WTC11 (cell line): ENCODE data around the gene PHLDA2. TPM values are rescaled to one million over a fixed set of nuclear protein-coding genes. Genes with fewer than 3 reads are reported as not detected.

Source experiments
- ATAC-seq: fragments of 200-7000 bp; cut with Tn5 transposase; 2 replicates; pipeline ENCODE4 v1.10.0; 2021; ENCODE audit warnings: mild to moderate bottlenecking, moderate library complexity
- CTCF ChIA-PET: fragments of 300-600 bp; sonication (Branson Sonifier 250); formaldehyde crosslinking; loops from one replicate; lab custom pipeline; 2021; ENCODE audit warnings: antibody characterized with exemption; lab: Charles Lee
- POLR2A ChIA-PET: fragments of 350-600 bp; sonication (Branson Sonifier 250); formaldehyde crosslinking; loops from one replicate; lab custom pipeline; 2021; ENCODE audit warnings: antibody characterized with exemption; lab: Charles Lee
- DNase-seq: peaks from one replicate; pipeline ENCODE4 v3.0.0; 2021; ENCODE audit warnings: low spot score
- H3K27ac Mint-ChIP-seq: 2 replicates; pipeline ENCODE4 v1.8.0; 2021; ENCODE audit warnings: mixed read lengths
- H3K27me3 Mint-ChIP-seq: 2 replicates; pipeline ENCODE4 v1.8.0; 2021; ENCODE audit warnings: low read depth, mild to moderate bottlenecking, moderate library complexity, mixed read lengths
- H3K36me3 Mint-ChIP-seq: 2 replicates; pipeline ENCODE4 v1.8.0; 2021; ENCODE audit warnings: mixed read lengths
- H3K4me1 Mint-ChIP-seq: 2 replicates; pipeline ENCODE4 v1.8.0; 2022; ENCODE audit warnings: mixed read lengths
- H3K4me3 Mint-ChIP-seq: 2 replicates; pipeline ENCODE4 v1.8.0; 2021; ENCODE audit warnings: mild to moderate bottlenecking, moderate library complexity, mixed read lengths
- H3K9me3 Mint-ChIP-seq: 2 replicates; pipeline ENCODE4 v1.8.0; 2021; ENCODE audit warnings: mixed read lengths
- E2F5 ChIP-seq: sonication (generic); formaldehyde crosslinking; IDR thresholded peaks from 2 replicates; pipeline ENCODE4 v1.8.1; 2022; ENCODE audit warnings: mild to moderate bottlenecking, moderate library complexity, missing genetic modification reagents
- ETV6 ChIP-seq: sonication (generic); formaldehyde crosslinking; IDR thresholded peaks from 2 replicates; pipeline ENCODE4 v1.8.1; 2022; ENCODE audit warnings: mild to moderate bottlenecking, missing genetic modification reagents
- FOXJ3 ChIP-seq: sonication (generic); formaldehyde crosslinking; IDR thresholded peaks from 2 replicates; pipeline ENCODE4 v1.9.0; 2021; ENCODE audit warnings: missing genetic modification reagents, mild to moderate bottlenecking, borderline replicate concordance
- FOXP1 ChIP-seq: sonication (generic); formaldehyde crosslinking; IDR thresholded peaks from 2 replicates; pipeline ENCODE4 v1.8.0; 2022; ENCODE audit warnings: missing genetic modification reagents, mild to moderate bottlenecking, moderate library complexity, borderline replicate concordance
- JAZF1 ChIP-seq: fragments of 250-450 bp; sonication (Bioruptor Pico); IDR thresholded peaks from 2 replicates; pipeline ENCODE4 v1.9.0; 2021; ENCODE audit warnings: moderate library complexity, mild to moderate bottlenecking, inconsistent platforms
- JUN ChIP-seq: sonication (generic); formaldehyde crosslinking; IDR thresholded peaks from 2 replicates; pipeline ENCODE4 v1.8.0; 2023; ENCODE audit warnings: mild to moderate bottlenecking, missing genetic modification reagents
- KAT7 ChIP-seq: sonication (generic); formaldehyde crosslinking; IDR thresholded peaks from 2 replicates; pipeline ENCODE4 v1.8.1; 2023; ENCODE audit warnings: missing genetic modification reagents, mild to moderate bottlenecking, borderline replicate concordance
- SMAD3 ChIP-seq: sonication (generic); formaldehyde crosslinking; IDR thresholded peaks from 2 replicates; pipeline ENCODE4 v1.8.0; 2022; ENCODE audit warnings: missing genetic modification reagents, mild to moderate bottlenecking, borderline replicate concordance
- SOX15 ChIP-seq: fragments of 250-450 bp; sonication (Bioruptor Pico); IDR thresholded peaks from 2 replicates; pipeline ENCODE4 v1.9.0; 2021; ENCODE audit warnings: mild to moderate bottlenecking
- USF1 ChIP-seq: sonication (generic); formaldehyde crosslinking; IDR thresholded peaks from 2 replicates; pipeline ENCODE4 v1.8.0; 2022; ENCODE audit warnings: mild to moderate bottlenecking, missing genetic modification reagents
- ZNF121 ChIP-seq: sonication (generic); formaldehyde crosslinking; IDR thresholded peaks from 2 replicates; pipeline ENCODE4 v1.8.0; 2023; ENCODE audit warnings: missing genetic modification reagents
- ZNF232 ChIP-seq: sonication (generic); formaldehyde crosslinking; IDR thresholded peaks from 2 replicates; pipeline ENCODE4 v1.8.0; 2022; ENCODE audit warnings: mild to moderate bottlenecking, missing genetic modification reagents
- ZNF263 ChIP-seq: sonication (generic); formaldehyde crosslinking; IDR thresholded peaks from 2 replicates; pipeline ENCODE4 v1.8.1; 2022; ENCODE audit warnings: low read depth, mild to moderate bottlenecking, moderate library complexity, missing genetic modification reagents
- ZNF281 ChIP-seq: sonication (generic); formaldehyde crosslinking; IDR thresholded peaks from 2 replicates; pipeline ENCODE4 v1.8.0; 2023; ENCODE audit warnings: mild to moderate bottlenecking, missing genetic modification reagents
- ZNF396 ChIP-seq: fragments of 250-450 bp; sonication (Bioruptor Pico); IDR thresholded peaks from 2 replicates; pipeline ENCODE4 v1.8.0; 2021; ENCODE audit warnings: mild to moderate bottlenecking, moderate library complexity, borderline replicate concordance
- ZNF416 ChIP-seq: fragments of 250-450 bp; sonication (Bioruptor Pico); IDR thresholded peaks from 2 replicates; pipeline ENCODE4 v1.9.0; 2021; ENCODE audit warnings: mild to moderate bottlenecking, inconsistent platforms
- total RNA-seq: library from RNA; stranded (reverse); gene quantifications from 3 replicates; pipeline ENCODE4 v1.2.3, GENCODE V29; 2021
- TF ChIP-seq, protein P1 (sequence below): fragments of 250-450 bp; sonication (Bioruptor Pico); IDR thresholded peaks from 2 replicates; pipeline ENCODE4 v1.9.0; 2021; ENCODE audit warnings: mild to moderate bottlenecking
- TF ChIP-seq, protein P2 (sequence below): fragments of 250-450 bp; sonication (Bioruptor Pico); IDR thresholded peaks from 2 replicates; pipeline ENCODE4 v1.9.0; 2021; ENCODE audit warnings: mild to moderate bottlenecking, borderline replicate concordance

Gene PHLDA2
- total RNA-seq, 1 experiment from 2014 or later, result 9.6 TPM

- no peaks in the 10 kb centered on the region for H3K36me3 Mint-ChIP-seq
- ATAC-seq, result no peak
- DNase-seq, result no peak
- ChIA-PET POLR2A (no interaction called here), CTCF (interaction anchor here (0.7 to 4.3 kb wide), 5 partner anchors 9 to 972 kb away, joined by 3 to 16 read pairs (median 5); partner anchors contain the start of gene PHLDA2)
- peaks cover under 1% of the 10 kb centered on the region; the same call in 1 of the 2 replicates for H3K27me3 Mint-ChIP-seq
- H3K4me3 Mint-ChIP-seq, result no peak overlapping the region
- H3K4me1 Mint-ChIP-seq, result no peaks in the 10 kb centered on the region
- no peak overlapping the region for H3K27ac Mint-ChIP-seq
- H3K9me3 Mint-ChIP-seq, result no peaks in the 10 kb centered on the region
- TF ChIP-seq ZNF121 (no peak), ZNF263 (CRISPR knock-in tag) (no peak), ETV6 (CRISPR knock-in tag) (no peak), JUN (no peak), USF1 (CRISPR knock-in tag) (no peak), FOXP1 (CRISPR knock-in tag) (no peak), ZNF232 (CRISPR knock-in tag) (no peak), KAT7 (no peak), ZNF416 (CRISPR knock-in tag) (no peak), ZNF396 (CRISPR knock-in tag) (no peak)
- TF ChIP-seq, protein P1, sequence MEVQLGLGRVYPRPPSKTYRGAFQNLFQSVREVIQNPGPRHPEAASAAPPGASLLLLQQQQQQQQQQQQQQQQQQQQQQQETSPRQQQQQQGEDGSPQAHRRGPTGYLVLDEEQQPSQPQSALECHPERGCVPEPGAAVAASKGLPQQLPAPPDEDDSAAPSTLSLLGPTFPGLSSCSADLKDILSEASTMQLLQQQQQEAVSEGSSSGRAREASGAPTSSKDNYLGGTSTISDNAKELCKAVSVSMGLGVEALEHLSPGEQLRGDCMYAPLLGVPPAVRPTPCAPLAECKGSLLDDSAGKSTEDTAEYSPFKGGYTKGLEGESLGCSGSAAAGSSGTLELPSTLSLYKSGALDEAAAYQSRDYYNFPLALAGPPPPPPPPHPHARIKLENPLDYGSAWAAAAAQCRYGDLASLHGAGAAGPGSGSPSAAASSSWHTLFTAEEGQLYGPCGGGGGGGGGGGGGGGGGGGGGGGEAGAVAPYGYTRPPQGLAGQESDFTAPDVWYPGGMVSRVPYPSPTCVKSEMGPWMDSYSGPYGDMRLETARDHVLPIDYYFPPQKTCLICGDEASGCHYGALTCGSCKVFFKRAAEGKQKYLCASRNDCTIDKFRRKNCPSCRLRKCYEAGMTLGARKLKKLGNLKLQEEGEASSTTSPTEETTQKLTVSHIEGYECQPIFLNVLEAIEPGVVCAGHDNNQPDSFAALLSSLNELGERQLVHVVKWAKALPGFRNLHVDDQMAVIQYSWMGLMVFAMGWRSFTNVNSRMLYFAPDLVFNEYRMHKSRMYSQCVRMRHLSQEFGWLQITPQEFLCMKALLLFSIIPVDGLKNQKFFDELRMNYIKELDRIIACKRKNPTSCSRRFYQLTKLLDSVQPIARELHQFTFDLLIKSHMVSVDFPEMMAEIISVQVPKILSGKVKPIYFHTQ (CRISPR knock-in tag), result no peak
Observed at GRCh38 chr11:2921261-2921660, 8.0 kb downstream of the PHLDA2 start.

DNA sequence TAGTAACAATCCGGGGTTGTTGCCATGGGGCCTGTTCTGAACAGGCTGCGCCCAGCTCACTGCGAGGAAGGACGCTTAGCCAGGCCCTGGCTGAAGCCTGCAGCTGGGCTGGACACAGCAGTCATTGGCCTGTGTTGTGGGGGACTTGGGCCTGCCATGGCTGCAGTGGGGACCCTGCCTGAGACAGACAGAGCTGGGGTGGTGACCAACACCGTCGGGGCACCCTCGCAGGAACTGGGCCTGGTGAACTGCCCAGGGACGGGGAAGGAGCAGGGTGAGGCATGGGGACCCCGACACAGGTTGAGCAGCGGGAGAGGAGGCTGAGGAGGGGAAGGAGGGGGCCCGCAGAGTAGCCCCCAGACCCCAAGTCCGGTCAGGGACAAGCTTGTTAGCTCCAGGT, 8.9 kb downstream of the PHLDA2 start:
- CTCF ChIA-PET, result interaction anchor here (0.7 to 4.3 kb wide), 5 partner anchors 10 to 972 kb away, joined by 3 to 16 read pairs (median 5); partner anchors contain the start of gene PHLDA2
- no peaks in the 10 kb centered on the region for H3K4me1 Mint-ChIP-seq

More for the DNA sequence above, 8.9 kb downstream of the PHLDA2 start:
- Mint-ChIP-seq H3K4me3 (no peak overlapping the region), H3K36me3 (no peaks in the 10 kb centered on the region), H3K27ac (no peak overlapping the region), H3K9me3 (no peaks in the 10 kb centered on the region), H3K27me3 (no peaks in the 10 kb centered on the region)
- TF ChIP-seq, protein P2, sequence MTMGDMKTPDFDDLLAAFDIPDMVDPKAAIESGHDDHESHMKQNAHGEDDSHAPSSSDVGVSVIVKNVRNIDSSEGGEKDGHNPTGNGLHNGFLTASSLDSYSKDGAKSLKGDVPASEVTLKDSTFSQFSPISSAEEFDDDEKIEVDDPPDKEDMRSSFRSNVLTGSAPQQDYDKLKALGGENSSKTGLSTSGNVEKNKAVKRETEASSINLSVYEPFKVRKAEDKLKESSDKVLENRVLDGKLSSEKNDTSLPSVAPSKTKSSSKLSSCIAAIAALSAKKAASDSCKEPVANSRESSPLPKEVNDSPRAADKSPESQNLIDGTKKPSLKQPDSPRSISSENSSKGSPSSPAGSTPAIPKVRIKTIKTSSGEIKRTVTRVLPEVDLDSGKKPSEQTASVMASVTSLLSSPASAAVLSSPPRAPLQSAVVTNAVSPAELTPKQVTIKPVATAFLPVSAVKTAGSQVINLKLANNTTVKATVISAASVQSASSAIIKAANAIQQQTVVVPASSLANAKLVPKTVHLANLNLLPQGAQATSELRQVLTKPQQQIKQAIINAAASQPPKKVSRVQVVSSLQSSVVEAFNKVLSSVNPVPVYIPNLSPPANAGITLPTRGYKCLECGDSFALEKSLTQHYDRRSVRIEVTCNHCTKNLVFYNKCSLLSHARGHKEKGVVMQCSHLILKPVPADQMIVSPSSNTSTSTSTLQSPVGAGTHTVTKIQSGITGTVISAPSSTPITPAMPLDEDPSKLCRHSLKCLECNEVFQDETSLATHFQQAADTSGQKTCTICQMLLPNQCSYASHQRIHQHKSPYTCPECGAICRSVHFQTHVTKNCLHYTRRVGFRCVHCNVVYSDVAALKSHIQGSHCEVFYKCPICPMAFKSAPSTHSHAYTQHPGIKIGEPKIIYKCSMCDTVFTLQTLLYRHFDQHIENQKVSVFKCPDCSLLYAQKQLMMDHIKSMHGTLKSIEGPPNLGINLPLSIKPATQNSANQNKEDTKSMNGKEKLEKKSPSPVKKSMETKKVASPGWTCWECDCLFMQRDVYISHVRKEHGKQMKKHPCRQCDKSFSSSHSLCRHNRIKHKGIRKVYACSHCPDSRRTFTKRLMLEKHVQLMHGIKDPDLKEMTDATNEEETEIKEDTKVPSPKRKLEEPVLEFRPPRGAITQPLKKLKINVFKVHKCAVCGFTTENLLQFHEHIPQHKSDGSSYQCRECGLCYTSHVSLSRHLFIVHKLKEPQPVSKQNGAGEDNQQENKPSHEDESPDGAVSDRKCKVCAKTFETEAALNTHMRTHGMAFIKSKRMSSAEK (CRISPR knock-in tag), result no peak
- no peak for TF ChIP-seq FOXJ3 (CRISPR knock-in tag)
- no peak for TF ChIP-seq JAZF1 (CRISPR knock-in tag)
- no peak for TF ChIP-seq E2F5 (CRISPR knock-in tag)
- TF ChIP-seq ZNF281, result no peak
- no peak for TF ChIP-seq SOX15 (CRISPR knock-in tag)
- TF ChIP-seq SMAD3 (CRISPR knock-in tag), result no peak
- ATAC-seq (no peak), DNase-seq (no peak)
- POLR2A ChIA-PET, result no interaction called here
